Neural crest cell (in vitro differentiated cells): ENCODE data around the gene NCLN. TPM values are rescaled to one million over a fixed set of nuclear protein-coding genes. Genes with fewer than 3 reads are reported as not detected.
A peak's percentile ranks its signal among the peaks of the same experiment; 100 is the strongest.

Source experiments
- DNase-seq: peaks from one replicate; pipeline ENCODE4 v3.0.0; 2021; ENCODE audit warnings: low read depth, mixed read lengths, low spot score
- H3K27ac Mint-ChIP-seq: one replicate; pipeline ENCODE4 v1.8.0; 2021; ENCODE audit warnings: mild to moderate bottlenecking, mixed read lengths; ENCODE audit not compliant: unreplicated experiment
- H3K27me3 Mint-ChIP-seq: 2 replicates; pipeline ENCODE4 v1.8.0; 2021; ENCODE audit warnings: low read depth, mild to moderate bottlenecking, mixed read lengths
- H3K36me3 Mint-ChIP-seq: 2 replicates; pipeline ENCODE4 v1.8.0; 2021; ENCODE audit warnings: low read depth, mild to moderate bottlenecking, mixed read lengths
- H3K4me1 Mint-ChIP-seq: 2 replicates; pipeline ENCODE4 v1.8.0; 2021; ENCODE audit warnings: mixed read lengths
- H3K4me3 Mint-ChIP-seq: one replicate; pipeline ENCODE4 v1.8.0; 2021; ENCODE audit warnings: mild to moderate bottlenecking, mixed read lengths
- H3K9me3 Mint-ChIP-seq: 2 replicates; pipeline ENCODE4 v1.8.0; 2021; ENCODE audit warnings: mixed read lengths
- CTCF ChIP-seq: fragments of 200-600 bp; sonication (generic); conservative IDR thresholded peaks from 2 replicates; pipeline ENCODE4 v1.5.0; 2021; ENCODE audit warnings: antibody characterized with exemption, mild to moderate bottlenecking
- total RNA-seq: library from RNA; stranded (reverse); gene quantifications from 2 replicates; pipeline ENCODE4 v1.2.1, GENCODE V29; 2021

Gene NCLN
- total RNA-seq, 1 donor from 2014 or later: 84.1 TPM

DNA sequence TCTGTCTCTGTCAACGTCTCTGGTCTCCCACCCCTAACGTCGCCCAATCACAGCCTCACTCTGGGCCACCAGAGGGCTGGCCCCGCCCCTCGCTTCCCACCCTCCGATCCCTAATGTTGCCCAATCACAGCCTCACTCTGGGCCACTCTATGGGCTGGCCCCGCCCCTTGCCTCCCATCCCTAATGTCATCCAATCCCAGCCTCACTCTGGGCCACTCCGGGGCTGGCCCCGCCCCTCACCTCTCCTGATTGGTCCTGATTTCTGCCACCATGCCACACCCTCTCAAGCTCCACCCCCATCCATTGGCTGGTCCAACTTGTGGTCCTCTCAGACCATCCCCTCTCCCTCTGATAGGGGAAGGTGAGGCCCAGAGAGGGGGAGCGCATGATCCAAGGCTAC lies 63.7 kb downstream of the NCLN start:
- H3K36me3 Mint-ChIP-seq: no peaks in the 10 kb centered on the region
- H3K27ac Mint-ChIP-seq: no peak overlapping the region
- no peak for DNase-seq
- TF ChIP-seq CTCF: no peak
- H3K27me3 Mint-ChIP-seq: peaks cover 36% of the 10 kb centered on the region
- H3K4me3 Mint-ChIP-seq: no peak overlapping the region
- H3K4me1 Mint-ChIP-seq: no peaks in the 10 kb centered on the region
- H3K9me3 Mint-ChIP-seq: peaks cover 6% of the 10 kb centered on the region

DNA sequence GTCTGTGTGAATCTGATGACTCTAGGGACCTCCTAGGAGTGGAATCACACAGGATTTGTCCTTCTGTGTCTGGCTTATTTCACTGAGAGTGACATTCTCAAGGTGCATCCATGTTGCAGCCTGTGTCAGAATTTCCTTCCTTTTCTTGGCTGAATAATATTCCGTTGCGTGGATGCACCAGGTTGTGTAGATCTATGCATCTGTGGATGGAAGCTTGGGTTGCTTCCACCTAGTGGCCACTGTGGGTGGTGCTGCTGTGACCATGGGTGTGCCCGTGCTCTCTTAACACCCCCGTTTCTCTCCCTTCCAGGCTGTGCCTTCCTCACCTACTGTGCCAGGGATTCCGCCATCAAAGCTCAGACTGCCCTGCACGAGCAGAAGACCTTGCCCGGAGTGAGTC lies 64.9 kb downstream of the NCLN start:
- no peaks in the 10 kb centered on the region for H3K36me3 Mint-ChIP-seq
- peaks cover 45% of the 10 kb centered on the region for H3K27me3 Mint-ChIP-seq
- H3K4me3 Mint-ChIP-seq: no peak overlapping the region
- H3K27ac Mint-ChIP-seq: no peak overlapping the region
- peak; percentile 53 for TF ChIP-seq CTCF
- no peaks in the 10 kb centered on the region for H3K4me1 Mint-ChIP-seq
- no peak for DNase-seq
- peaks cover 10% of the 10 kb centered on the region for H3K9me3 Mint-ChIP-seq

GRCh38 chr19:3251229-3251628 lies 65.5 kb downstream of the NCLN start:
- no peak overlapping the region for H3K4me3 Mint-ChIP-seq
- H3K36me3 Mint-ChIP-seq: no peaks in the 10 kb centered on the region

DNA sequence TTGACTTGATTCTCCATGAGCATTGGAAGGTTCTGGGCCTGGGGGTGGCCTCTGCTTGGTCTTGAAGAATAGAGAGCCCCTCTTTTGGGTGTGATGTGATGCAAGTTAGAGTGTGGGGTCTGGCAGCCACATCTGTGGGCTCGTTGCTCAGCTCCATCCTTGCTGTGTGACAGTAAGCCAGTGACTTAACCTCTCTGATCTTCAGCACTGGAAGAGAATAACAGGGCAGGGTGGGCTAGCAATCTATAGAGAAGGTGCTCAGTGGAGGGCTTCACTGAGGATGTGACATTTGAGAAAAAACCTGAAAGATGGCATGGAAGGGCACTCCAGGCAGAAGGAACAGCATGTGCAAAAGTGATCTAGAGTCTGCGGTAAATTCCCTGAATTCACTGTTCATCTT lies 66.9 kb downstream of the NCLN start:
- Mint-ChIP-seq H3K36me3 (no peaks in the 10 kb centered on the region), H3K4me1 (no peaks in the 10 kb centered on the region), H3K27me3 (peaks cover 49% of the 10 kb centered on the region), H3K9me3 (peaks cover 10% of the 10 kb centered on the region), H3K27ac (no peak overlapping the region), H3K4me3 (no peak overlapping the region)
- no peak for DNase-seq
- no peak for TF ChIP-seq CTCF

More at GRCh38 chr19:3251229-3251628, 65.5 kb downstream of the NCLN start:
- Mint-ChIP-seq H3K9me3 (peaks cover 10% of the 10 kb centered on the region), H3K27ac (no peak overlapping the region), H3K27me3 (peaks cover 47% of the 10 kb centered on the region), H3K4me1 (no peaks in the 10 kb centered on the region)
- TF ChIP-seq CTCF: no peak
- no peak for DNase-seq

- no peak for DNase-seq
- H3K36me3 Mint-ChIP-seq: no peaks in the 10 kb centered on the region
- H3K27me3 Mint-ChIP-seq: peaks cover 48% of the 10 kb centered on the region
- H3K27ac Mint-ChIP-seq: no peak overlapping the region
- peaks cover 10% of the 10 kb centered on the region for H3K9me3 Mint-ChIP-seq
- H3K4me3 Mint-ChIP-seq: no peak overlapping the region
- no peak for TF ChIP-seq CTCF
- H3K4me1 Mint-ChIP-seq: no peaks in the 10 kb centered on the region
Observed at GRCh38 chr19:3253270-3253669, 67.5 kb downstream of the NCLN start.

GRCh38 chr19:3254520-3254919 lies 68.8 kb downstream of the NCLN start:
- TF ChIP-seq CTCF: no peak
- H3K36me3 Mint-ChIP-seq: no peaks in the 10 kb centered on the region
- DNase-seq: no peak
- H3K9me3 Mint-ChIP-seq: peaks cover 10% of the 10 kb centered on the region
- no peak overlapping the region for H3K27ac Mint-ChIP-seq
- H3K4me1 Mint-ChIP-seq: no peaks in the 10 kb centered on the region
- no peak overlapping the region for H3K4me3 Mint-ChIP-seq
- H3K27me3 Mint-ChIP-seq: peaks cover 45% of the 10 kb centered on the region
